BE2C (cell line): ENCODE measurements around the gene GGA3.

ENCODE experiments used
- DNase-seq: peaks from one replicate; pipeline ENCODE4 v3.0.0-alpha.2; 2020
- H3K27me3 ChIP-seq: fragments of 250-450 bp; sonication (Bioruptor Pico); 2 replicates; pipeline ENCODE4 v1.5.1; 2020; ENCODE audit warnings: mild to moderate bottlenecking
- H3K36me3 ChIP-seq: fragments of 250-450 bp; sonication (Bioruptor Pico); 2 replicates; pipeline ENCODE4 v1.5.1; 2020; ENCODE audit warnings: mild to moderate bottlenecking
- H3K4me1 ChIP-seq: fragments of 250-450 bp; sonication (Bioruptor Pico); 2 replicates; pipeline ENCODE4 v1.5.1; 2020
- H3K4me3 ChIP-seq: 2 replicates; pipeline ENCODE4 v1.5.1; 2011; ENCODE audit warnings: low read depth, low read length
- H3K9me3 ChIP-seq: fragments of 250-450 bp; sonication (Bioruptor Pico); 2 replicates; pipeline ENCODE4 v1.5.1; 2020
- TF ChIP-seq, protein P1 (sequence below): IDR thresholded peaks from 2 replicates; pipeline ENCODE4 v1.5.1; 2012; ENCODE audit warnings: mild to moderate bottlenecking, low read depth, low read length

The GGA3 gene

DNA sequence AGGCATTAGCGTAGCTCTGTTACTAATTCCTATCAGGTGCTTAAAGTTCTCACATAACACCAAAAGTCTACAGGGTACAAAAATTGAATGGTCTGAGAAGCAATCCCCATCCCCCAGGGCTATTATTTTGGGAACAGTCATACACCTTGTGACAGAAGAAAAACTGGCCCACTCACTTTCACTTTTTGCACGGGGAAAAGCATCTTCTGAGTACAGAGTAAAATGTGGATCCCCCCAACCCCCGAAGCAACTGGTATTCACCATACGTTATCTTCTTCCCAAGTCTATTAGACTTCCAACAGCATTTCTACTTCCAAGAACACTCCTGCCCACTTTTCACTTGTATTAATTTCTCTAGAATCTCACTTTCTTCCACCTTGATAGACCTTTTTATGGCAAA, 11.8 kb downstream of the GGA3 start:
- Histone ChIP-seq H3K4me3 (no peak overlapping the region), H3K9me3 (no peaks in the 10 kb centered on the region), H3K27me3 (no peaks in the 10 kb centered on the region), H3K36me3 (peaks cover 18% of the 10 kb centered on the region), H3K4me1 (peaks cover 4% of the 10 kb centered on the region; the same call in 1 of the 2 replicates)
- no peak for DNase-seq
- TF ChIP-seq, protein P1, sequence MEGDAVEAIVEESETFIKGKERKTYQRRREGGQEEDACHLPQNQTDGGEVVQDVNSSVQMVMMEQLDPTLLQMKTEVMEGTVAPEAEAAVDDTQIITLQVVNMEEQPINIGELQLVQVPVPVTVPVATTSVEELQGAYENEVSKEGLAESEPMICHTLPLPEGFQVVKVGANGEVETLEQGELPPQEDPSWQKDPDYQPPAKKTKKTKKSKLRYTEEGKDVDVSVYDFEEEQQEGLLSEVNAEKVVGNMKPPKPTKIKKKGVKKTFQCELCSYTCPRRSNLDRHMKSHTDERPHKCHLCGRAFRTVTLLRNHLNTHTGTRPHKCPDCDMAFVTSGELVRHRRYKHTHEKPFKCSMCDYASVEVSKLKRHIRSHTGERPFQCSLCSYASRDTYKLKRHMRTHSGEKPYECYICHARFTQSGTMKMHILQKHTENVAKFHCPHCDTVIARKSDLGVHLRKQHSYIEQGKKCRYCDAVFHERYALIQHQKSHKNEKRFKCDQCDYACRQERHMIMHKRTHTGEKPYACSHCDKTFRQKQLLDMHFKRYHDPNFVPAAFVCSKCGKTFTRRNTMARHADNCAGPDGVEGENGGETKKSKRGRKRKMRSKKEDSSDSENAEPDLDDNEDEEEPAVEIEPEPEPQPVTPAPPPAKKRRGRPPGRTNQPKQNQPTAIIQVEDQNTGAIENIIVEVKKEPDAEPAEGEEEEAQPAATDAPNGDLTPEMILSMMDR: no peak

DNA sequence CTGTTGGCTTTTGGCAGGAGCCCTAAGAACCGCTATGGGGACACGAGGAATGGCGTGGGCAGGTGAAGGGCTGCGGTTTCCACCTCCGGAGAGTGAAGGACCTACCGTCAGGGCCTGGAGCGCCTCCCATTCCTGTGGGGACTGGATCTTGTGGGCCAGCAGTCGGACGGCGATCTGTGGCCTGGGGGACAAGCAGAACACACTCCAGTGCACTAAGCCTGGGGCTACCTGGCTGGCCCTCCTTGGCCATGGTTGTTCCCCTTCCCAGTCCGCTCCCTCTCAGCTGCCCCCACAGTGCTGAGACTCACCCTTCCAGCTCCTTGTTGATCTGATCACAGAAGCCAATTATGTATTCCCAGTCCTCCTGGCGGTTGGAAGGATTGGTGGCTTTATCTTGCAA, 15.0 kb downstream of the GGA3 start:
- Histone ChIP-seq H3K36me3 (peaks cover 41% of the 10 kb centered on the region), H3K4me1 (peaks cover 4% of the 10 kb centered on the region; the same call in 1 of the 2 replicates), H3K4me3 (no peak overlapping the region), H3K9me3 (no peaks in the 10 kb centered on the region), H3K27me3 (no peaks in the 10 kb centered on the region)
- no peak for DNase-seq
- TF ChIP-seq, protein P1: no peak

- Histone ChIP-seq H3K27me3 (no peaks in the 10 kb centered on the region), H3K4me3 (no peak overlapping the region), H3K36me3 (peaks cover 55% of the 10 kb centered on the region), H3K4me1 (peaks cover 2% of the 10 kb centered on the region; the same call in 1 of the 2 replicates), H3K9me3 (no peaks in the 10 kb centered on the region)
- no peak for DNase-seq
- TF ChIP-seq, protein P1: no peak
Observed at GRCh38 chr17:75245011-75245410, 16.4 kb downstream of the GGA3 start.

DNA sequence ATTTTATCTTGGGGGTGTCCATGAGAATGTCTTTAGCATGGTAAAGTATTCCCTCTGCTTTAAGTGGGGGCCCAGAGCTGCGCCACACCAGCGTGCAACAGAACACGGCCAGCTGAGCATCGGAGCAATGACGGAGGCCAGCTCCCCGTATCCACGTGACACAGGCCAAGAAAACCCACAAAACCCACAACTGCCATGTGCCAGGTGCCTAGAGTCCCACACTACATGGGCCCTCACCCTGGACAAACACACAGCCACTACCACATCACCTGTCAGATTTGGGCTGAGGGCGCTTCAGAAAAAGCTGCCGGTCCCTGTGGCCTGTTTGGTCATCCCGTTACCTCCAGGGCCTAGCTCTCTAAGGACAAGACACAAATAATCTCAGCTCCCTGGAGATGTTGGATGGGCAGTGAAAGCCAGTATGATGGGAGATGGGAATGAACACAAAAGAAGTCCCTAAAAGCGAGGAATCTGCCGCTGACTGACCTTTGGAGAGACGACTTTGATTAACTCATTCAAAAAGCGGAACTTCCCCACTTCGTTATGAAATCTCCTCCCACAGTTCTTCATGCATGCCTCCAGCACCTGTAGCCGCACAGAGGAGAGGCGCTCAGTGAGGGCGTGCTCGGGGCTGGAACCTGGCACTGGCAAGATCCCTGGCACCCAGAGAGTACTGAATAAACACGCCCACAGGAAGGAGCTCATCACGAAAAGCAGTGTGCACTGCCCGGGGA, 17.1 kb downstream of the GGA3 start:
- Histone ChIP-seq H3K36me3 (peaks cover 60% of the 10 kb centered on the region), H3K27me3 (no peaks in the 10 kb centered on the region), H3K9me3 (no peaks in the 10 kb centered on the region), H3K4me1 (no peaks in the 10 kb centered on the region; the same call in 1 of the 2 replicates), H3K4me3 (no peak overlapping the region)
- no peak for DNase-seq
- TF ChIP-seq, protein P1: no peak

- Histone ChIP-seq H3K27me3 (no peaks in the 10 kb centered on the region), H3K9me3 (no peaks in the 10 kb centered on the region), H3K4me1 (no peaks in the 10 kb centered on the region; the same call in 1 of the 2 replicates), H3K36me3 (peaks cover 73% of the 10 kb centered on the region), H3K4me3 (no peak overlapping the region)
- TF ChIP-seq, protein P1: no peak
- DNase-seq: no peak
Observed at GRCh38 chr17:75242461-75243042, 18.9 kb downstream of the GGA3 start.

DNA sequence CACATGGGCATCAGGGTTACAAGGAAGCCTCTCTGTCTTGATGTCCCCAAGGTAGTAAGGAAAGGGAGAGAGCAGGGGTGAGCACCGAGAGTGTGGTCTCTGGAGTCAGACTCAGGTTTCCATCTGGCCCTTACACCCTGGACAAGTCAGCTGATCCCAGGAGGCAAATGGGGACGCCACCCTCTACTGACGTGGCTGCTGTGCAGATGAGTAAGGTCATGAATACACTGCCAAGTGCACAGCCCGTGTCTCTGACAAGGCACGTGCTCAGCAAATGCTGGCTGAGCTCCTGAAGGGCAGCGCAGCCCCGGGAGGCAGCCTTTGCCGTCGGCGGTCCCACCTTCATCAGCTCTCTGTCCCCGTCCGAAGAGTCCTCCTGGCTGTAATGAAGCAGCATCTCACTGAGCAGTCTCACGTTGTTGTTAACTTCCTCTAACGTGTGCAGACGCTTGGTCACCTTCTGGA, 19.4 kb downstream of the GGA3 start:
- no peak overlapping the region for H3K4me3 ChIP-seq
- TF ChIP-seq, protein P1: no peak
- H3K27me3 ChIP-seq: no peaks in the 10 kb centered on the region
- no peaks in the 10 kb centered on the region; the same call in 1 of the 2 replicates for H3K4me1 ChIP-seq
- H3K36me3 ChIP-seq: peaks cover 79% of the 10 kb centered on the region
- no peaks in the 10 kb centered on the region for H3K9me3 ChIP-seq
- DNase-seq: no peak
